HG03135 (cell line): Measurements from ENCODE around the gene GNA12.

Experiments used
- ATAC-seq: cut with Tn5 transposase; IDR thresholded peaks from one replicate; pipeline ENCODE4 v1.9.1; 2021; ENCODE audit warnings: mild to moderate bottlenecking, moderate library complexity; ENCODE audit not compliant: unreplicated experiment

GNA12 gene

DNA sequence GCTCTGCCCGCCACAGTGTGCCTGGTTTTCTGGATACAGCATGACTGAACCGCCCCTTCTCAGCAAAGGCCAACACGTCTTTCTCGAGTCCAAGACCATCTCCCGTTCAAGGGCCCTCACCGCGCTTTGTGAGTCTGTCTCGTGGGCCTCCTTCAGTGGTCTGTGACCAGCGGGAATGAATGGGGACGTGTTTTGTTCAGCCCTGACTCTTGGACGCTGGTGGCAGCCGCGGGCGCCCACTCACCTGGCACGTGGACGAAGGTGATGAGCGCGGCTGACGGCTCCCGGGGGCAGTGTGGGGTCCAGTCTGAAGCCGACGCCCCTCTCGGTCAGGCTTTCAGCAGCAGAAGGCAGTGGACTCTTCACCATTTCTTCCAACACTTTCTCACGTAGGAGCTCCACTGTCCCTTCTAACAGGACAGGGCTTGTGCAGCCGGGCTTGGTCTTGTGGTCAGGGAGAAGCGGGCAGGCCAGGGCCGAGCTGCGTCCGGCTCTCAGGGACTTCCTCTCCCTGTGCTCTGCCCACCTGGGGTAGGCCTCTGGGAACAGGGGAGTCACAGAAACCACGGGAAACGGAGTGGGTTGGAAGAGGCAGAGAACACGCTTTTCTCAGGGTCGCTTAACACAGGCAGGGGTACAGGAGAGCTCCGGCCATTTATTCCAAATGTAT, 125.7 kb downstream of the GNA12 start:
- no peak for ATAC-seq

DNA sequence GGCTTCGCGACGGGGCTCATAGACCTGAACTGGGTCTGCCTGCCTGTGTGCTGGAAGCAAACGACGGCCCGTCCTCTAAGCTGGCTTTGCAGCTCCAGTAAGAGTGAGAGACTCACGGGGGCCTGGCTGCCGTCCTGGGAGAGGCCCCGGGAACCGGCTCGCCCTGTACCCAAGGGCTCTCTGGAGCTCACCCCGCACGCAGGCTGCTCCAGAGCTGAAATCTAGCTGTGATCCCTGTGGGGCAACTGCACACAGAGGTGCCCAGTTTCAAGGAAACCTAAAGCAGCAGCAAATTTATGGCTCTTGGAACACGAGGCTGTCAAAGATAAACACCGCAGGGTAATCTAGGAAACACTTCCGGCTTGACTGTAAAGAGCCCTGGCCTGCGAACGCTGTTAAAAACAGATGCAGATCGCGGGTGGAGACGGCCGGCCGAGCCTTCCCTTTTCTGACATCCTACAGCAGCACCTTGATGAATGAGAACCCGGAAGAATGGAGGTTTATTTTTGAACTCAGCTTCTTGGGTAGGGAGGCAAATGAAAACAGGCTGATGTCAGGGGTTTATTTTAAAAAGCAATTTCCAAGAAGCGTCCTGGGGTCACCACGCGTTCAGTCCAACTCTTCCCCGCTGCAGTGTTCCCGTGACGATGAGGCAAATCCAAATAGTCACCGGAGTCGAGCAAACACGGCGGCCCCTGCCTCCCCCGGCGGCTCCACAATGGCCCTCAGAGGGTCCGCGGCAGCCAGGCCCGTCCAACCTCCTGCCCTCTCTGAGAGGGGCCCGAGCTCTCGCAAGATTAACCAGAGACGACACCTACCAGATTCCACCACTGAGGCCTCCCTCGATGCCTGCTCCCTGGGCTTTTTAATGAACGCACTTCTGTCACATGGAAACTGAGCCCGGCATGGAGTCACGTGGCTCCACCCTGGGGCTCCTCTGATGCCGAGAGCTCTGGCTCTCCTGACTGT, 126.5 kb downstream of the GNA12 start:
- ATAC-seq: no peak

DNA sequence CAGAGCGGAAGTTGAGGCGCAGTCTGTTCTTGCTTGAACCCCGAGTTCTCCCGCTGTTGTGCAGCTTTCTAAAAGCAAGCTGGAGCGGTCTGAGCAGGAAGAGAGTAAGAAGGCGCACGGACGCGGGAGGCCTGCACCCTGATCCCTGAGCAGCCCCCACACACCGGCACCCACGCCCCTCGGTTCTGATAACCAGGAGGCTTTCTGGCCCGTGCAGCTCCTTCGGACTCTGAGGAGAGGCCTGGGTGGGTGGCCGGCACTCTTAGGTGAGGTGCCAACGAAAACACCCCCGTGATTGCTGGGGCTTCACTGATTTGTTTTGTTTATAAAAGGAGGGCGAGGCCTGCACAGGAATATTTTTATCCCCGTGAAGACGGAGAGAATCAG, 127.2 kb downstream of the GNA12 start:
- ATAC-seq: no peak

DNA sequence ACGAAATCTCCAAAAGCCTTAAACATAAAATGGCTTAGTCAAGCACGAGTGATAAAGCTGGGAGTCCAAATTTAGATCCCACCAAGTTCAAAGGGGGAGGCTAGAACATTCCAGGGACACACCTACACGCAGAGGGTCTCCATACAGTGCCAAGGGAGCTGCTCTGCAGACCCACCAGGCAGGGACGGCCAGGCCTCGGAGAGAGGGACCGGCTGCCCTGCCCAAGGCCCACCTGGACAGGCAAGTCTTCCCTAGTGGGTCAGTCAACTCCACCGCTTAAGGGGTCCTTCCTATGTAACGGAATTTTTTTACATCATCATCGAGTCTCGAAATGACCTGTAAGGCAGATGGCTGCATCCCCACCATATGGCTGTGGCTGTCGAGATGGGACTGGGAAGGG, 127.6 kb downstream of the GNA12 start:
- ATAC-seq: no peak

DNA sequence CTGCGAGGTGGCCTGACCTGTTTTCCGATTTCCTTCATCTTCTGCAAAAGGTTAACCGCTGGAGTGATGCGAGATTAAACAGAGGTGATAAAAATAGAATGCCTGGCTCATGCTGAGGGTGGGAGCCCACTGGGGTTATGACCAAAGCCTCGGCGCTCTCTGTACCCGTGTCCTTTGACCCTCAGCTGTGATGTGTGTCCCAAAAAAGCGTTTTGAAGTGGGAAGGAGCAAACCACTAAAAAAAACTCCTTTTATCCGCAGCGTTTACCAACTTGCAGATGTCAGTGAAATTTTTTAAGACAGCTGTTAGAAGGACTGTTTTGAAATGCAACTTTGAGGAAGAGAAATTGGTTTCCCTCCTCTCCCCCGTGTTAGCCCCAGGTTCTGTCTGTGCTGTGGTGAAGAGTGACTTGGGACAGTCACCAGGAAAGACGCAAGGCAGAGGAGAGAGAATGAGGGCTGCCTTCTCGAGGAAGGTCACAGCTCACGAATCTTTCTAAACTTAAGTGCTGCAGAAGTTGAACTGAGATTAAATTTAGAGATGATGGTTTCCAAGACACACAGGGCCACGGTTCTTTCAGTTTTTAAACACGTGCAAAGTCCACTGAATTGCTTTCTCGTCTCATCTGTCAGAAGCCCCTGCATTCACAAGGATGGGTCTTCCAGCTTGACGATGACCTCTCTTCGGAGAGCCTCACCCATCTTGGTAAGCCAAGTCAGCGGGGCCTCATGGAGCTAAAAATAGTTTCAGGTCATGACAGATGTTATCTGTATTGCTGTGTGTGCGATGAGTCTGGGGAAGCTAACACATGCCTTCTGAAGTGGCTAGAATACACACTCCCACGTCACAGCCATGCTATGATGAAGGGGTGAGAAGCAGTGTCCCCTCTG, 128.5 kb downstream of the GNA12 start:
- no peak for ATAC-seq

DNA sequence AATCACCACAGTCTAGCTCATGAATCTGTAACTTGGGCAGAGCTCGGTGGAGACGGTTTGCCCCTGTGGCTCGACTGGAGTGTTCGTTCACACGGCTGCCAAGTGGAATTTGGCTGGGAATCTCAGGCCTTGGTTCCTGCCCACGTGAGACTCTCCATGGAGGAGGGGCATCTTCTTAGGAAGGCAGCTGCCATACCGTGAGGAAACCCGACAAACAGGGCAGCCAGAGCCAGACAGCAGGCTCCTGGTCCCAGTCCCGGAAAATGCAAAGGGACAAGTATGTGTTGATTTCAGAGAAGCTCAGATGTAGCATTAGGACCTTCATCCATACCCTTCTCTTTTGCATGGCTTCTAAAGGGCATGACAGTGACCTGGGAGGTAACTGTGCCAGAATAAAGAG, 129.5 kb downstream of the GNA12 start:
- ATAC-seq: no peak

DNA sequence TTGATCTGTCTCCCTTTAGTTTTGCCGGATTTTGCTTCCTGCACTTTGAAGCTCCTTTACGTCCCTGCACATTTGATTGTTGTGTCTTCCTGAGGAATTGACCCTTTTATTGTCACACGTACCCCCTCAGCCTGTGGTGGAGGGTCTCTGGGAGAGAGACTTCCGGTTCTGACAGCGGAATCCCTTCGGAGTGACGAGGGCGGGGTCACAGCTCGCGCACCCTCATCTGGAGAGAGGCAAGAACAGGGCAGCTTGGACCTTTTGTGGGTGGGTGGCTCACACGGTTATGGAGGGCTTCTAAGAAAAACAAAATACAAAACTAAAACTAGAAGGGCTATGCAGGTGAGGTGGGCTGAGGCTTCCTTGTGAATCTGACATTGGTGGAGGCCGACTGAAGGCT, 130.1 kb downstream of the GNA12 start:
- no peak for ATAC-seq

DNA sequence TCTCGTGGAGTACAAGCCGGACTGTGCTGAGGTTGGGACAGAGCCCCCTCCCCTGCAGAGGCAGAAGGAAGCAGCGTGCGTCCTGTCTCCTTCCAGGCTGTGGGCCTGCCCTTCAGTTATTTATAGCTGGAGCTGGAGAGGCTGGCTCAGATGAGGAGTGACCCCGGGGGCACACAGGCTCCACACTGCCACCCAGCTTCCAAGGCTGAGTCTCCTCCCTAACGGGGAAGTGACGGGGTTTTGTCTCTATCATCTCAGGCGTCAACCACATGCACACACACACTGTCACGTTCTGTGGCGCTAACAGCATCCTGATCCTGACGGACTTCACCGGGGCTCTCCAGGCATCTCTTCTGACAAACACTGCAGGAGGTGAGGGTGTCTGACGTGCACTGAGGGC, 130.7 kb downstream of the GNA12 start:
- ATAC-seq: no peak

DNA sequence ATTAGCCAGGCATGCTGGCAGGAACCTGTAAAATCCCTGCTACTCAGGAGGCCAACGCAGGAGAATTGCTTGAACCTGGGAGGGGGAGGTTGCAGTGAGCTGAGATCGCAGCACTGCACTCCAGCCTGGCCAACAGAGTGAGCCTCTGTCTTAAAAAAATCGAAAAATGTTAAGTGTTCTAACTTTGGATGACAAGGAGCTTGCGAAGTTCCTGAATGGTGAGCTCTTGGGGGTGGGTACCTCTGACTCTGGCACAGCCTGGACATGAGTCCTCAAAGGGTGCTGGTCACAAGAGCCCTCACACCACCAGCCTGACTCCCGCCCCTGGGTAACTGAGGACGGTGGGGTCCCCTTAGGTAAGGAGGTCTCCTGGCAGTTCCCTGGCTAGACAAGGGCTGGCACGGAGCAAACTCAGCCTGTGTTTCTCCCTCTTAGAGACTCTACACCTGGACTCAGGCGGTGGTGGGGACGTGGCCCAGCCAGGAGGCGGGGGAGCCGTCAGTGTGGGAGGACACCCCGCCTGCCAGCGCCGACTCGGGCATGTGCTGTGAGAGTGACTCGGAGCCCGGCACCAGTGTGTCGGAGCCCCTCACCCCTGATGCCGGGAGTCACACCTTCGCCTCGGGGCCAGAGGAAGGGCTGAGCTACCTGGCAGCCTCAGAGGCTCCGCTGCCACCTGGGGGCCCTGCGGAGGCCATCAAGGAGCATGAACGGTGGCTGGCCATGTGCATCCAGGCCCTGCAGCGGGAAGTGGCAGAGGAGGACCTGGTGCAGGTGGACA, 132.0 kb downstream of the GNA12 start:
- ATAC-seq: no peak

DNA sequence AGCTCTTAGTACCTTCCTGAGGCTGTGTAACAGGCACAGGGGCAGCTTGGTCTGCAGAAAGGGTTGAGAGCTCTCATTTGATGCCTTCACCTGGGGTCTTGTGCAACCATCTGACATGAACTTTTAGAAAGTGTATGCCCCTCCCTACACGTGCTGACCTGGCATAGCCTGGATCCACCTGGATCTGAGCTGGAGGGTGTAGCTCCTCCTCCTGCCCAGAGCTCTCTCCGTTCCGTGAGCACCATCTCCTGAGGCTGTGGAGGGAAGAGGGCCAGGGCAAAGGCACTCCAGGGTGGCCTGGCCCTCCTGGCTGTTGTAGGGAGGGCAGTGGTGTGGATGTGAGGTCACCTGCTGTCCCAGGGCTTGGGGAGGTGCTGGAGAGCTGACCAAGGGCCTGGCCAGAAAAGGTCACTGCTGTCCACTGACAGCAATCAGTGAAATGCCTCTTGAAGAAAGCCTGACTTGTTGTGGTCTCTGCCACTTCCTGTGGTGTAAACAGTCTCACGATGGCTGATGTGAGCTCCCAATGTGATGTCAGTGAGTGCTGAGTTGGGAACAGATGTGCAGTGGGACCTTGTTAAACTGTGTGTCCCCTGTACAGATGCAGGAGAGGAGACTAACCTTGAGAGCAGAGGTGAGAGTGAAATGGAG, 133.1 kb downstream of the GNA12 start:
- no peak for ATAC-seq

DNA sequence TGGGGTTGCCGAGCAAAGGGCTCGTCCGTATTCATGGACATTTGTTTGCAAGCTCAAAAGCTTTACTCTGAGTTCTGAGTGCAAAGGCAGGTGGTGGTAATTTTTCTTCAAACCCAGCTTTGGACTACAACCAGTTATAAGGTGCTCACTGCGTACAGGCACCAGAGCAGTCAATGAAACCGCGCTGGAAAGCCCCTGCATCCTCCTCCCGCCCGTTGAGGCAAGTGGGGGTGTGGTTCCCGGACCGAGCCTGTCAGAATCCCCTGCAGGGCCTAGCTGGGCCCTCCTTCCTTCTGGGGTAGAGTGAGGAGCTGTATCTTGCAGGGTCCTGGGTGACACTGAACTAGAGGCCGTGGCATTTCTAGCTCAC, 133.8 kb downstream of the GNA12 start:
- peak; percentile 41 for ATAC-seq

DNA sequence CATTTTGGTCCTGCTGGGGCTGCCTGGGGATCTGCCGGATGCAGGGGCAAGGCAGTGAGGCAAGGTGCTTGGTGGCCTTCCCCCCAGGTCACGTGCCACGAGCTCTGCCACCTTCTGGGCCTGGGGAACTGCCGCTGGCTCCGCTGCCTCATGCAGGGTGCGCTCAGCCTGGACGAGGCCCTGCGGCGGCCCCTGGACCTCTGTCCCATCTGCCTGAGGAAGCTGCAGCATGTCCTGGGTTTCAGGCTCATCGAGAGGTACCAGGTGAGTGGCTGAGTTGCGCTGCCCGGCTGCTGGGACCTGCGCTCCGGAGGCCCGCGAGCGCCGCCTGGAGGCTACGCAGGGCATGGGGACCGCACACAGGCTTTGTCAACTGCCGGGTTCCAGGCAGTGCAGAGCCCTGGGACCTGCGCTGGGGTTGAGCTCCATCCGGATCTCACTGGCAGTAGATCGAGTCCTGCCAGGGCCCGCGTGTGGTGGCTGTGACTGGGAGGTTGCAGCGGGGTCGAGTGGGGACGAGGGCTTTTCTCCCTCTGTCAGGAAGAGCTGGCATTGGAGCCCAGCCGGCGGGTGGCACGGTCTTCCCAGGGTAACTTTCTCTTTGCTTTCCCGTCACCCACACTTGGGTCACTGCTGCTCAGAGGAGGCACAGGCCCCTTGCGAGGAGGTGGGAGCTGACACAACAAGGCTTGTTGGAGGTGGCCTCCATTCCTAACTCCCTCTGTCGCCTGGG, 134.4 kb downstream of the GNA12 start:
- peak; percentile 76 for ATAC-seq

DNA sequence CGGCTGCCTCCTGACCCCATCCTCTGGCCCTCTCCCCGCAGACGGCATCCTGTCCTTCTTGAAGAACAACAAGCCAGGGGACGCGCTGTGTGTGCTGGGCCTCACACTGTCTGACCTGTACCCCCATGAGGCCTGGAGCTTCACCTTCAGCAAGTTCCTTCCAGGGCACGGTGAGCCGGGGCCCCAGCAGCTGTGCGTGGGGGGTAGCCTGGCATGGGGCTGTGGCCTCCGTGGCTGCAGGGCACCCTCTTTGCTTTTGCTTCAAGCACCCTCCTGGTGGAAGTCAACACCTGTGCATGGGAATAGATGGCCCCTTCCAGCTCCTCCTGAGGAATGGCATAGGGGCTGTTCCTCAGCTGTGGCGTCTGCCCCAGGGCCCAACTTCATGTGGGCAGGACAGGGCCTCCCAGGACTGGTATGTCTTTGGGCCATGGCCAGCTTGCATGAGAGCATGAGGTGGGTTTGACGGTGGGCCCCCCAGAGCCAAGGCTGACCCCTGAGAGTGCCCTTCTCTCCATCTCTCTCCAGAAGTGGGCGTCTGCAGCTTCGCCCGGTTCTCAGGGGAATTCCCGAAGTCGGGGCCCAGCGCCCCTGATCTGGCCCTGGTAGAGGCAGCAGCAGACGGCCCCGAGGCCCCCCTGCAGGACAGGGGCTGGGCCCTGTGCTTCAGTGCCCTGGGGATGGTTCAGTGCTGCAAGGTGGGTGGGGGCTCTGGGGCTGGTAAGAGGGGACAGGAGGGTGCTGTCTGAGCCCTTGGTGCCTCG, 135.4 kb downstream of the GNA12 start:
- no peak for ATAC-seq

DNA sequence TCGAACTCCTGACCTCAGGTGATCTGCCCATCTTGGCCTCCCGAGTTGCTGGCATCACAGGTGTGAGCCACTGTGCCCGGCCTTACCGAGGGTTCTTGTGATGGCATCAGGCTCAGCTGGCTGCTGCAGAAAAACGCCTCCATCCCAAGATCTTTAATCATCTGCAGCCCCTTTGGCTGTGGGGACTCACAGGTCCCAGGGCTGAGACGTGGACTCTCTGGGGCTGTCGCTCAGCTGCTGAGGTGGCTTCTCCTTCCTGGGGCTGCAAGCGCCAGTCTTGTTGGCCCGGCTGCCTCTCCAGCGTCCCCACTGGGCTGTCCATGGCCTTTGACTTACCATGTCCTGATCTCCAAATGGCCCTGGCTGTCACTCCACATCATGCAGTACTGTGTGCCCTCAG, 136.1 kb downstream of the GNA12 start:
- ATAC-seq: no peak

DNA sequence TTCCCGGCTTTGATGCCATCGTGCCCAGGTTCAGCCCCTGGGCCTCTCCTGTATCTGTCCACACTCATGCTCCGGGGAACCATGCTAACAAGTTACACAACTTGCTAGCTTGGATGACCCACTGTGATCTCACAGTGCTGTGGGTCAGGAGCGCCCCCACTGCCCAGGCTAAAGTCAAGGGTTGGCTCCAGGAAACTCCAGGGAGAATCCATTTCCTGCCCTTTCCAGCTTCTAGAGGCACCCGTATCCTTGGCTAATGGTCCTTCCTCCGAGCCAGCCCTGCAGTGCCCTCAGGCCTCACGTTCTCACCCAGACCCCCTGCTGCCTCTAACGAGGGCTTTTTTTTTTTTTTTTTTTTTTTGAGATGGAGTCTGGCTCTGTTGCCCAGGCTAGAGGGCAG, 136.6 kb downstream of the GNA12 start:
- no peak for ATAC-seq

DNA sequence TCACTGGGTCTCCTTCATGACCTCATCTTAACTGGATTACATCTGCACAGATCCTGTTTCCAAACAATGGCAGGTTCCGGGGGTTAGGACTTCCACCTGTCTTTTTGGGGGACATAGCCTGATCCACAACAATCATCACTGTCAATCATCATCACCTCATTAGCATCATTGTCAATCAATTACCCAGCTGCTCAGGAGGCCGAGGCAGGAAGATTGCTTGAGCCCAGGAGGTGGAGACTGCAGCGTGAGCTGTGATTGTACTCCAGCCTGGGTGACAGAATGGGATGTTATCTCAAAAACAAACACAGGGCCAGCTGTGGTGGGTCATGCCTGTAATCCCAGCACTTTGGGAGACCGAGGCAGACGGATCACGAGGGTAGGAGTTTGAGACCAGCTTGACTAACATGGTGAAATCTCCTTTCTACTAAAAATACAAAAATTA, 137.4 kb downstream of the GNA12 start:
- no peak for ATAC-seq

DNA sequence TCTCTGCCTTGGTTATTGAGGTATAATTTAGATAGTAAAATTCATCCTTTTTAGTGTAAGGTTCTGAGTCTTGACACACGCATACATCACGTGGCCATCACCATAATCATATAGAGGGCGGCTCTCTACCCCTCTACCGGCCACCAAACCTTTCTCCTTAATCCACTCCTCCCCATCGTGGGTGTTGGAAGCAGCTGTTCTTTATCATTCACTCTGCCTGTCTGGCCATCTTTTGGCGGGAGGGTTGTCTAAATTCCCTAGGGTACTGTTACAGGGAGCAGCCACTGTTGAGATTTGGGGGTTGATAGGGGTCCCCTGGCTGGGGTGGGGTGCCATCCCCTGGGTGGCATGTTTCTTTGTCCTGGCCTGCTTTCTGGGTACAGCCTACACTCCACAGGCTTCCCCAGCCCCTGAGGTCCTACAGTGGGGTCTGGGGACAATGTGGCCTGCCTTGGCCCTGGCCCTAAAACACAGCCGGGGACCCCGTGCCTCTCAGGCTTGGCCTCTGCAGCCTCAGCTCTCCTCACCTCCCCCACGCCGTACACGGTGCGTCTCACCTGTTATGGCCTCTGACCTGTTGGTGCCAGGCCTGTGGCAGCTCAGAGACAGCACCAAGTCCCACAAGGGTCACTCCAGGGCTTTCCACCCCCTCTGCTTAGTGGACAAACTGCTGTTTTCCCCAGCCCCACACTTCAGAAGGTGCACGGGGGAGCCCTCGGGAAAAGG, 138.6 kb downstream of the GNA12 start:
- ATAC-seq: no peak

DNA sequence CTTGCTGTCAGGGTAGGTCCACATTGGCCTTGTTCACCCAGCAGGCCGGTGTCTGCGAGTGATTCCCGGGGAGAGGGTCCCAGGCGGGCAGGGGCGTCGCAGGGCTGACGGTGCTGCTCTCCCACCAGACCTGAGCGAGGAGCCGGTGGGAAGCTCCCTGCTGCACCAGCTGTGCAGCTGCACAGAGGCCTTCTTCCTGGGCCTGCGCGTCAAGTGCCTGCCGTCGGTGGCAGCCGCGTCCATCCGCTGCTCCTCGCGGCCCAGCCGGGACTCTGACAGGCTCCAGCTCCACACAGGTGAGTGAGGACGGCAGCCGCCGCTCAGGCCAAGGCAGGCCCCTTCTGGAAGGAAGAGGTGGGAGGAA, 141.5 kb downstream of the GNA12 start:
- no peak for ATAC-seq
